Suprapubic skin (tissue), 2 donors: ENCODE data around the gene ADRB1.

ENCODE experiments used
- EP300 ChIP-seq: sonication (generic); formaldehyde crosslinking; IDR thresholded peaks from one replicate; pipeline ENCODE4 v1.6.1; 2017; ENCODE audit warnings: antibody characterized with exemption
- POLR2A ChIP-seq, 2 donors: fragments of 450-650 bp; IDR thresholded peaks; one replicate each; pipeline ENCODE4 v1.6.1; 2017; ENCODE audit warnings: antibody characterized with exemption in 2 of 2, mild to moderate bottlenecking in 2 of 2, moderate library complexity in 2 of 2

DNA sequence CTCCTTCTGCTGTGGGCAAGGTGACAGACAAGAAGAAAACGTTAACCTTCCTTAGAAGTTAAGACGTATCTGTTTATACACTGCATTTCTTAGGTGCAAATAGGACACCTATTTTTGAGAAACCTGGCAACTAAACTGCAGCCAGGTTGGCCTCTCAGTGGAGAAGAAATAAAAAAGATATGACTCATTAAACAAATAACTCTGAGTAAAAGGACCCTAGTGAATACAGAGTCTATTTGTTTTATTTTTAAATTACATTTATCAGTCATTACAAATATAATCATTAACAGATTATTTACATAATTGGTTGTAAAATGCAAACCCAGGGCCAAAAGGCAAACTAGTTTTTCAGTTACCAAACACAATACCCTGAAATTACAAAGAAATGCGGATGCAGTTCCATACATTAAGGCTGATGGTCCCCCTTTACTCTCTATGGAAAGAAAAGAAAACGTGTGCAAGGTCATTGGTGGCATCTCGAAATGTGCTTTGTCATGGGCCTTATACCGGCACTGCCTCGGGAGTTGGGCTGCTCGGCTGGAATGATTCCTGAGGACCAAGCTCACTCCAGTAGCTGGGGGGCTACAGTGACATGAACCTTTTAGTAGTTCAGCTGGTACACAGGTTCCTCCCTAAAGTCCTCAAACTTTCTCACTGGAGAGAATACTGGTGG is 38.4 kb downstream of the ADRB1 start:
- no peak for TF ChIP-seq POLR2A (IDR thresholded peaks at IDR 0.05)
- TF ChIP-seq EP300, result no peak
